ENCODE data around the gene MYO1B.

- TF ChIP-seq CTCF (IDR thresholded peaks at IDR 0.05; ENCODE audit: insufficient read depth, low read length, poor library complexity, severe bottlenecking) (no peak), EZH2phosphoT487 (conservative IDR thresholded peaks at IDR 0.05; ENCODE audit: low read length) (no peak)
These were observed 76.9 kb downstream of the MYO1B start for GRCh38 chr2:191321861-191322662.

Data from SU-DHL-6 (cell line).